ENCODE results near the gene ZFYVE28. TPM values are rescaled to one million over a fixed set of nuclear protein-coding genes. Genes with fewer than 3 reads are reported as not detected.

The ZFYVE28 gene
- total RNA-seq, 4 donors from 2014 or later = 44.8 to 110 (median 69.6) TPM

- Histone ChIP-seq H3K36me3 (no peaks in the 10 kb centered on the region), H3K9me3 (no peaks in the 10 kb centered on the region), H3K27me3 (no peaks in the 10 kb centered on the region), H3K4me3 (no peak overlapping the region), H3K4me1 (no peaks in the 10 kb centered on the region), H3K27ac (no peak overlapping the region)
- intact Hi-C loops (cut with DNase I; ENCODE audit: low total_unique reads) (no loop called here), in situ Hi-C loops (cut with MboI; ENCODE audit: low pct_ligation_motif_present in 1 of 4, low pct_unique_long_range_greater_than_20kb in 1 of 4, low sequenced_read_pairs in 3 of 4) (no loop called here)
- DNase-seq = peak; percentile 6
- WGBS, 2 donors (ENCODE audit: low coverage in 1 of 2) = 82 to 100% methylated on average over 3 to 30 of the region's 30 CpGs
- TF ChIP-seq POLR2AphosphoS5 (IDR thresholded peaks at IDR 0.05) (no peak), POLR2A (IDR thresholded peaks at IDR 0.05) (no peak), EP300 (IDR thresholded peaks at IDR 0.05; ENCODE audit: low read depth) (no peak), CTCF (IDR thresholded peaks at IDR 0.05) (no peak)
Observed at GRCh38 chr4:2353222-2354107, 65.0 kb downstream of the ZFYVE28 start.

- no peaks in the 10 kb centered on the region for H3K9me3 ChIP-seq
- TF ChIP-seq EP300 (IDR thresholded peaks at IDR 0.05; ENCODE audit: low read depth) (no peak), CTCF (IDR thresholded peaks at IDR 0.05) (no peak), POLR2A (IDR thresholded peaks at IDR 0.05) (no peak), POLR2AphosphoS5 (IDR thresholded peaks at IDR 0.05) (no peak)
- no peaks in the 10 kb centered on the region for H3K27me3 ChIP-seq
- intact Hi-C loops (cut with DNase I; ENCODE audit: low total_unique reads) (no loop called here), in situ Hi-C loops (cut with MboI; ENCODE audit: low pct_ligation_motif_present in 1 of 4, low pct_unique_long_range_greater_than_20kb in 1 of 4, low sequenced_read_pairs in 3 of 4) (no loop called here)
- H3K36me3 ChIP-seq = no peaks in the 10 kb centered on the region
- no peaks in the 10 kb centered on the region for H3K4me1 ChIP-seq
- DNase-seq = peak; percentile 2
- no peak overlapping the region for H3K4me3 ChIP-seq
- no peak overlapping the region for H3K27ac ChIP-seq
- 80% methylated on average over 5 of the region's 5 CpGs; no CpG with 5 or more reads in 1 of the 2 donors for WGBS, 2 donors (ENCODE audit: low coverage in 1 of 2)
Observed at GRCh38 chr4:2352729-2353221, 65.7 kb downstream of the ZFYVE28 start.

GRCh38 chr4:2352171-2352570 is 66.3 kb downstream of the ZFYVE28 start:
- 84 to 86% methylated on average over 8 to 10 of the region's 10 CpGs for WGBS, 2 donors (ENCODE audit: low coverage in 1 of 2)
- TF ChIP-seq EP300 (IDR thresholded peaks at IDR 0.05; ENCODE audit: low read depth) (no peak), POLR2AphosphoS5 (IDR thresholded peaks at IDR 0.05) (no peak), POLR2A (IDR thresholded peaks at IDR 0.05) (no peak), CTCF (IDR thresholded peaks at IDR 0.05) (no peak)
- H3K4me1 ChIP-seq = no peaks in the 10 kb centered on the region
- H3K4me3 ChIP-seq = no peak overlapping the region
- no peak overlapping the region for H3K27ac ChIP-seq
- peak; percentile 4 for DNase-seq
- intact Hi-C loops (cut with DNase I; ENCODE audit: low total_unique reads) = no loop called here
- no peaks in the 10 kb centered on the region for H3K9me3 ChIP-seq
- in situ Hi-C loops (cut with MboI; ENCODE audit: low pct_ligation_motif_present in 1 of 4, low pct_unique_long_range_greater_than_20kb in 1 of 4, low sequenced_read_pairs in 3 of 4) = no loop called here
- no peaks in the 10 kb centered on the region for H3K36me3 ChIP-seq
- H3K27me3 ChIP-seq = no peaks in the 10 kb centered on the region

- TF ChIP-seq POLR2AphosphoS5 (IDR thresholded peaks at IDR 0.05) = no peak
- no peak for TF ChIP-seq EP300 (IDR thresholded peaks at IDR 0.05; ENCODE audit: low read depth)
- TF ChIP-seq CTCF (IDR thresholded peaks at IDR 0.05) = no peak
- no peak for TF ChIP-seq POLR2A (IDR thresholded peaks at IDR 0.05)
- in situ Hi-C loops (cut with MboI; ENCODE audit: low pct_ligation_motif_present in 1 of 4, low pct_unique_long_range_greater_than_20kb in 1 of 4, low sequenced_read_pairs in 3 of 4) = no loop called here
Observed at GRCh38 chr4:2350982-2351381, 67.5 kb downstream of the ZFYVE28 start.

More at GRCh38 chr4:2350982-2351381, 67.5 kb downstream of the ZFYVE28 start:
- H3K4me3 ChIP-seq = no peak overlapping the region
- H3K36me3 ChIP-seq = no peaks in the 10 kb centered on the region
- no peaks in the 10 kb centered on the region for H3K4me1 ChIP-seq
- no peak overlapping the region for H3K27ac ChIP-seq
- H3K27me3 ChIP-seq = no peaks in the 10 kb centered on the region
- intact Hi-C loops (cut with DNase I; ENCODE audit: low total_unique reads) = no loop called here
- peak; percentile 3 for DNase-seq
- 60 to 73% methylated on average over 1 to 4 of the region's 4 CpGs for WGBS, 2 donors (ENCODE audit: low coverage in 1 of 2)
- no peaks in the 10 kb centered on the region for H3K9me3 ChIP-seq
